T-helper 2 cell treated with Interferon-gamma antibody and Interleukin-4, amounts not matched to agents 100 ng/mL and 5 ng/mL, for 36 hours (primary cell): ENCODE data around the gene RHOBTB3. TPM values are rescaled to one million over a fixed set of nuclear protein-coding genes. Genes with fewer than 3 reads are reported as not detected.
"Not testable (repeated sequence)": the region's sequence is repeated elsewhere in the genome, so short reads cannot be mapped to it uniquely, and the experiment has no call there.

Source experiments
- intact Hi-C: fragments of 100-400 bp; cut with micrococcal nuclease; formaldehyde crosslinking; loops from one replicate; pipeline ENCODE4 v1.15.1; 2023
- total RNA-seq: library from RNA; stranded (reverse); gene quantifications from 2 replicates; pipeline ENCODE4 v1.2.3, GENCODE V29; 2022

Gene RHOBTB3
- total RNA-seq, result 0.41 and 0.59 TPM in 2 replicates

GRCh38 chr5:95730730-95731570 is at the start of gene RHOBTB3:
Gene RHOBTB3 (plus strand): TSS chr5:95731336. CDS start chr5:95731683, 347 bp downstream.
- intact Hi-C loops, result loop anchor here (5.0 kb wide), 2 partner anchors 59 to 84 kb away; partner anchors contain the start of gene RFESD

- intact Hi-C loops, result no loop called here
Measured at GRCh38 chr5:95682891-95683290, 48.2 kb upstream of the RHOBTB3 start, which contains the start of gene SPATA9. Gene SPATA9 (minus strand): TSS chr5:95682991. CDS start chr5:95682854, 137 bp downstream.

GRCh38 chr5:95684361-95684760 is 46.8 kb upstream of the RHOBTB3 start:
- intact Hi-C loops, result no loop called here

- intact Hi-C loops, result no loop called here
Measured at GRCh38 chr5:95686651-95687050, 44.5 kb upstream of the RHOBTB3 start.

- intact Hi-C loops, result no loop called here
Measured at GRCh38 chr5:95689680-95690079, 41.5 kb upstream of the RHOBTB3 start.

GRCh38 chr5:95690333-95690732 is 40.8 kb upstream of the RHOBTB3 start:
- intact Hi-C loops, result no loop called here

GRCh38 chr5:95697781-95698681 is 33.1 kb upstream of the RHOBTB3 start:
- intact Hi-C loops, result no loop called here

GRCh38 chr5:95699337-95699736 is 31.8 kb upstream of the RHOBTB3 start:
- intact Hi-C loops, result no loop called here

- intact Hi-C loops, result no loop called here
Measured at GRCh38 chr5:95701074-95701473, 30.1 kb upstream of the RHOBTB3 start.

- intact Hi-C loops, result no loop called here
Measured at GRCh38 chr5:95704150-95704549, 27.0 kb upstream of the RHOBTB3 start.

GRCh38 chr5:95706196-95706595 is 24.9 kb upstream of the RHOBTB3 start:
- intact Hi-C loops, result not testable (repeated sequence)

- intact Hi-C loops, result no loop called here
Measured at GRCh38 chr5:95707055-95707454, 24.1 kb upstream of the RHOBTB3 start.

- intact Hi-C loops, result not testable (repeated sequence)
Measured at GRCh38 chr5:95707534-95708188, 23.5 kb upstream of the RHOBTB3 start.

- intact Hi-C loops, result no loop called here
Measured at GRCh38 chr5:95708876-95709275, 22.3 kb upstream of the RHOBTB3 start.

- intact Hi-C loops, result loop anchor here (10.0 kb wide), 1 partner anchor 55 kb away; no protein-coding TSS in a partner anchor
Measured at GRCh38 chr5:95709967-95710650, 21.0 kb upstream of the RHOBTB3 start.

GRCh38 chr5:95710651-95711500 is 20.3 kb upstream of the RHOBTB3 start:
- intact Hi-C loops, result loop anchor here (10.0 kb wide), 1 partner anchor 54 kb away; no protein-coding TSS in a partner anchor

GRCh38 chr5:95711501-95712346 is 19.4 kb upstream of the RHOBTB3 start:
- intact Hi-C loops, result loop anchor here (10.0 kb wide), 1 partner anchor 53 kb away; no protein-coding TSS in a partner anchor

GRCh38 chr5:95712347-95712958 is 18.7 kb upstream of the RHOBTB3 start:
- intact Hi-C loops, result loop anchor here (10.0 kb wide), 1 partner anchor 52 kb away; no protein-coding TSS in a partner anchor
